Activated naive CD8-positive, alpha-beta T cell treated with anti-CD3 and anti-CD28 coated beads for 36 hours (primary cell): ENCODE measurements around the gene LAGE3. TPM values are rescaled to one million over a fixed set of nuclear protein-coding genes. Genes with fewer than 3 reads are reported as not detected.

ENCODE experiments used
- DNase-seq: peaks from one replicate; pipeline ENCODE4 v3.0.0; 2021
- H3K27ac Mint-ChIP-seq: one replicate; pipeline ENCODE4 v1.8.0; 2022; ENCODE audit warnings: mild to moderate bottlenecking, moderate library complexity, mixed read lengths
- H3K27me3 Mint-ChIP-seq: one replicate; pipeline ENCODE4 v1.8.0; 2022; ENCODE audit warnings: mild to moderate bottlenecking, mixed read lengths
- H3K36me3 Mint-ChIP-seq: one replicate; pipeline ENCODE4 v1.8.0; 2021; ENCODE audit warnings: mild to moderate bottlenecking, mixed read lengths
- H3K4me1 Mint-ChIP-seq: one replicate; pipeline ENCODE4 v1.8.0; 2021; ENCODE audit warnings: mixed read lengths
- H3K4me3 Mint-ChIP-seq: one replicate; pipeline ENCODE4 v1.8.0; 2022; ENCODE audit warnings: mild to moderate bottlenecking, moderate library complexity, mixed read lengths
- H3K9me3 Mint-ChIP-seq: one replicate; pipeline ENCODE4 v1.8.0; 2022; ENCODE audit warnings: mixed read lengths
- total RNA-seq, 2 experiments: library from RNA; stranded (reverse); gene quantifications; one replicate each; pipeline ENCODE4 v1.2.3, GENCODE V29; 2021

LAGE3 gene
- total RNA-seq, 2 experiments from 2014 or later = 65.1 to 72.4 TPM

GRCh38 chrX:154460326-154460725 is 18.8 kb downstream of the LAGE3 start:
- no peaks in the 10 kb centered on the region for H3K27me3 Mint-ChIP-seq
- H3K4me3 Mint-ChIP-seq = peak overlapping the region; percentile 82
- H3K36me3 Mint-ChIP-seq = no peaks in the 10 kb centered on the region
- no peak for DNase-seq
- no peaks in the 10 kb centered on the region for H3K9me3 Mint-ChIP-seq
- peaks cover 4% of the 10 kb centered on the region for H3K4me1 Mint-ChIP-seq
- no peak overlapping the region for H3K27ac Mint-ChIP-seq

- Mint-ChIP-seq H3K4me1 (peaks cover 4% of the 10 kb centered on the region), H3K9me3 (no peaks in the 10 kb centered on the region), H3K27ac (no peak overlapping the region), H3K4me3 (peak overlapping the region; percentile 82), H3K36me3 (no peaks in the 10 kb centered on the region), H3K27me3 (no peaks in the 10 kb centered on the region)
- DNase-seq = no peak
These were observed 19.2 kb downstream of the LAGE3 start for GRCh38 chrX:154459832-154460231.

- H3K9me3 Mint-ChIP-seq = no peaks in the 10 kb centered on the region
- peaks cover 2% of the 10 kb centered on the region for H3K36me3 Mint-ChIP-seq
- H3K4me3 Mint-ChIP-seq = peak overlapping the region; percentile 82
- peak overlapping the region; percentile 42 for H3K27ac Mint-ChIP-seq
- no peaks in the 10 kb centered on the region for H3K27me3 Mint-ChIP-seq
- peaks cover 4% of the 10 kb centered on the region for H3K4me1 Mint-ChIP-seq
- no peak for DNase-seq
These were observed 19.9 kb downstream of the LAGE3 start for GRCh38 chrX:154458954-154459778.

- DNase-seq = peak; percentile 76
- H3K27me3 Mint-ChIP-seq = no peaks in the 10 kb centered on the region
- peaks cover 4% of the 10 kb centered on the region for H3K4me1 Mint-ChIP-seq
- no peaks in the 10 kb centered on the region for H3K9me3 Mint-ChIP-seq
- H3K27ac Mint-ChIP-seq = peak within 1 kb of the TSS; percentile 87
- peak within 1 kb of the TSS; percentile 87 for H3K4me3 Mint-ChIP-seq
- peaks cover 2% of the 10 kb centered on the region for H3K36me3 Mint-ChIP-seq
These were observed 20.7 kb downstream of the LAGE3 start, which contains the start of gene PLXNA3 for GRCh38 chrX:154458116-154458953. TSS of gene PLXNA3 (plus strand) at chrX:154458281. CDS start at chrX:154460184, 1,903 bp downstream.

- Mint-ChIP-seq H3K27ac (peak overlapping the region; percentile 87), H3K27me3 (no peaks in the 10 kb centered on the region), H3K4me3 (peak overlapping the region; percentile 87), H3K9me3 (no peaks in the 10 kb centered on the region), H3K4me1 (peaks cover 4% of the 10 kb centered on the region), H3K36me3 (peaks cover 2% of the 10 kb centered on the region)
- DNase-seq = peak; percentile 69
These were observed 21.5 kb downstream of the LAGE3 start for GRCh38 chrX:154457491-154458115.

- Mint-ChIP-seq H3K27ac (no peak overlapping the region), H3K27me3 (no peaks in the 10 kb centered on the region), H3K4me1 (peaks cover 4% of the 10 kb centered on the region), H3K36me3 (peaks cover 2% of the 10 kb centered on the region), H3K4me3 (no peak overlapping the region), H3K9me3 (no peaks in the 10 kb centered on the region)
- DNase-seq = no peak
These were observed 26.3 kb downstream of the LAGE3 start for GRCh38 chrX:154452823-154453222.

GRCh38 chrX:154450312-154450711 is 28.8 kb downstream of the LAGE3 start:
- no peaks in the 10 kb centered on the region for H3K4me1 Mint-ChIP-seq
- DNase-seq = no peak
- H3K36me3 Mint-ChIP-seq = peaks cover 2% of the 10 kb centered on the region
- H3K27ac Mint-ChIP-seq = no peak overlapping the region
- no peaks in the 10 kb centered on the region for H3K9me3 Mint-ChIP-seq
- H3K27me3 Mint-ChIP-seq = no peaks in the 10 kb centered on the region
- no peak overlapping the region for H3K4me3 Mint-ChIP-seq

GRCh38 chrX:154449618-154450017 is 29.5 kb downstream of the LAGE3 start:
- Mint-ChIP-seq H3K27ac (no peak overlapping the region), H3K9me3 (no peaks in the 10 kb centered on the region), H3K36me3 (peaks cover 2% of the 10 kb centered on the region), H3K27me3 (no peaks in the 10 kb centered on the region), H3K4me3 (no peak overlapping the region), H3K4me1 (no peaks in the 10 kb centered on the region)
- no peak for DNase-seq

GRCh38 chrX:154448484-154448883 is 30.6 kb downstream of the LAGE3 start:
- H3K36me3 Mint-ChIP-seq = no peaks in the 10 kb centered on the region
- no peaks in the 10 kb centered on the region for H3K27me3 Mint-ChIP-seq
- no peak for DNase-seq
- H3K9me3 Mint-ChIP-seq = no peaks in the 10 kb centered on the region
- H3K4me1 Mint-ChIP-seq = no peaks in the 10 kb centered on the region
- H3K4me3 Mint-ChIP-seq = no peak overlapping the region
- H3K27ac Mint-ChIP-seq = no peak overlapping the region

- H3K4me1 Mint-ChIP-seq = no peaks in the 10 kb centered on the region
- H3K9me3 Mint-ChIP-seq = no peaks in the 10 kb centered on the region
- no peak for DNase-seq
- no peaks in the 10 kb centered on the region for H3K36me3 Mint-ChIP-seq
- no peaks in the 10 kb centered on the region for H3K27me3 Mint-ChIP-seq
- no peak overlapping the region for H3K27ac Mint-ChIP-seq
- H3K4me3 Mint-ChIP-seq = no peak overlapping the region
These were observed 32.7 kb downstream of the LAGE3 start for GRCh38 chrX:154446430-154446829.

GRCh38 chrX:154445776-154446175 is 33.3 kb downstream of the LAGE3 start:
- Mint-ChIP-seq H3K4me3 (no peak overlapping the region), H3K27ac (no peak overlapping the region)

GRCh38 chrX:154444755-154445246 is 34.3 kb downstream of the LAGE3 start:
- DNase-seq = no peak
- peaks cover 4% of the 10 kb centered on the region for H3K4me1 Mint-ChIP-seq
- no peaks in the 10 kb centered on the region for H3K36me3 Mint-ChIP-seq
- H3K9me3 Mint-ChIP-seq = no peaks in the 10 kb centered on the region
- H3K27me3 Mint-ChIP-seq = no peaks in the 10 kb centered on the region
- peak overlapping the region; percentile 16 for H3K27ac Mint-ChIP-seq
- H3K4me3 Mint-ChIP-seq = peak overlapping the region; percentile 57

More at GRCh38 chrX:154445776-154446175, 33.3 kb downstream of the LAGE3 start:
- no peaks in the 10 kb centered on the region for H3K36me3 Mint-ChIP-seq
- no peaks in the 10 kb centered on the region for H3K27me3 Mint-ChIP-seq
- H3K4me1 Mint-ChIP-seq = no peaks in the 10 kb centered on the region
- H3K9me3 Mint-ChIP-seq = no peaks in the 10 kb centered on the region
- DNase-seq = no peak

- H3K27me3 Mint-ChIP-seq = no peaks in the 10 kb centered on the region
- peaks cover 4% of the 10 kb centered on the region for H3K4me1 Mint-ChIP-seq
- peak; percentile 77 for DNase-seq
- peak within 1 kb of the TSS; percentile 78 for H3K27ac Mint-ChIP-seq
- H3K4me3 Mint-ChIP-seq = peak within 1 kb of the TSS; percentile 76
- H3K9me3 Mint-ChIP-seq = no peaks in the 10 kb centered on the region
- no peaks in the 10 kb centered on the region for H3K36me3 Mint-ChIP-seq
These were observed 34.9 kb downstream of the LAGE3 start, which contains the start of gene FAM50A for GRCh38 chrX:154443992-154444754. TSS of gene FAM50A (plus strand) at chrX:154444141. CDS start at chrX:154444236, 95 bp downstream.

- Mint-ChIP-seq H3K4me1 (peaks cover 8% of the 10 kb centered on the region), H3K27me3 (no peaks in the 10 kb centered on the region), H3K4me3 (peak overlapping the region; percentile 76), H3K27ac (peak overlapping the region; percentile 78), H3K36me3 (no peaks in the 10 kb centered on the region), H3K9me3 (no peaks in the 10 kb centered on the region)
- DNase-seq = no peak
These were observed 35.6 kb downstream of the LAGE3 start for GRCh38 chrX:154443479-154443910.
